ENCODE results near the gene TEK. TPM values are rescaled to one million over a fixed set of nuclear protein-coding genes. Genes with fewer than 3 reads are reported as not detected.

The TEK gene
- total and polyA plus RNA-seq, 10 of the 15 experiments (the other 5 are each of a cell fraction or from before 2014, with no cell fraction given) = not detected

- TF ChIP-seq MYC (IDR thresholded peaks at IDR 0.05; ENCODE audit: insufficient read depth, insufficient read length, insufficient replicate concordance, low read length, severe bottlenecking) (no peak), HCFC1 (IDR thresholded peaks at IDR 0.05; ENCODE audit: low read length) (no peak), ZZZ3 (IDR thresholded peaks at IDR 0.05; ENCODE audit: control insufficient read depth, insufficient read length, low read depth) (no peak), LARP7 (IDR thresholded peaks at IDR 0.05) (no peak), POLR2A (IDR thresholded peaks at IDR 0.05; ENCODE audit: low read depth, low read length) (no peak), FOXM1 (IDR thresholded peaks at IDR 0.05; ENCODE audit: low read depth, low read length) (no peak), PAX8 (IDR thresholded peaks at IDR 0.05) (no peak), USF2 (IDR thresholded peaks at IDR 0.05; ENCODE audit: borderline replicate concordance, low read depth, low read length) (no peak), CBX5 (IDR thresholded peaks at IDR 0.05; ENCODE audit: low read depth) (no peak), HDAC2 (IDR thresholded peaks at IDR 0.05) (no peak), NKRF (conservative IDR thresholded peaks at IDR 0.05) (no peak)
These were observed 17.6 kb downstream of the TEK start (continued) for GRCh38 chr9:27126670-27127069.

- intact Hi-C loops (cut with micrococcal nuclease; ENCODE audit: unreplicated experiment) (no loop called here), in situ Hi-C loops (cut with MboI) (no loop called here)
- DNase-seq (ENCODE audit: low read depth, low spot score) (no peak), ATAC-seq (no peak), FAIRE-seq (no peak)
- Histone ChIP-seq H3K9ac (ENCODE audit: control insufficient read depth, insufficient read depth, low read length) (no peak overlapping the region), H3K79me2 (ENCODE audit: control insufficient read depth, insufficient read depth, low read length) (no peaks in the 10 kb centered on the region), H2AFZ (ENCODE audit: control insufficient read depth, low read depth, low read length) (no peak overlapping the region), H4K20me1 (ENCODE audit: control insufficient read depth, insufficient read depth) (no peaks in the 10 kb centered on the region), H3K9me3 (replicated peaks; ENCODE audit: control insufficient read depth, insufficient read depth, low read length) (no peaks in the 10 kb centered on the region), H3K27me3 (replicated peaks in 1 of 2; ENCODE audit: control insufficient read depth in 2 of 2, insufficient read depth in 2 of 2, low read length in 1 of 2) (0 out of 4 replicates have a peak, but pooled peaks cover 0 to 1% of the 10 kb centered on the region in 2 experiments), H3K27ac (ENCODE audit: control insufficient read depth, insufficient read depth) (no peak overlapping the region), H3K4me2 (ENCODE audit: control insufficient read depth, insufficient read depth) (no peak overlapping the region), H3K4me1 (ENCODE audit: control insufficient read depth, insufficient read depth, low read length) (no peaks in the 10 kb centered on the region), H3K36me3 (ENCODE audit: control insufficient read depth in 2 of 2, insufficient read depth in 2 of 2, low read length in 1 of 2) (no peaks in the 10 kb centered on the region), H3K4me3 (no peak overlapping the region)
- CTCF ChIA-PET = no interaction called here
- RAD21 ChIA-PET (ENCODE audit: unreplicated experiment) = no interaction called here
- POLR2A ChIA-PET = no interaction called here
- no peak for TF ChIP-seq GABPA (IDR thresholded peaks at IDR 0.05; ENCODE audit: low read depth)
- no peak for TF ChIP-seq SUZ12 (IDR thresholded peaks at IDR 0.05; ENCODE audit: unreplicated experiment)
- TF ChIP-seq HSF1 (IDR thresholded peaks at IDR 0.05; ENCODE audit: low read depth, low read length) = no peak
- TF ChIP-seq RBBP5 (conservative IDR thresholded peaks at IDR 0.05) = no peak
- no peak for TF ChIP-seq NBN (IDR thresholded peaks at IDR 0.05)
- no peak for TF ChIP-seq ETV6 (conservative IDR thresholded peaks at IDR 0.05 in 1 of 2, IDR thresholded peaks at IDR 0.05 in 1 of 2; ENCODE audit: borderline replicate concordance in 1 of 2, low read depth in 1 of 2)
- no peak for TF ChIP-seq SMARCA5 (IDR thresholded peaks at IDR 0.05)
- BruUV-seq (replicated peaks) = no TSS peak
- WGBS (ENCODE audit: insufficient coverage, insufficient replicate concordance, low lambda C conversion rate, missing lambda C conversion rate) = 0% methylated on average over 1 of the region's 1 CpG
- SMC1A ChIA-PET (ENCODE audit: uncharacterized antibody, unreplicated experiment) = no interaction called here
These were observed 20.2 kb downstream of the TEK start for GRCh38 chr9:27129221-27129620.

All from GM12878 (cell line).